Sigmoid colon (tissue), 4 donors: Measurements from ENCODE around the gene SLC9A9.

Source experiments
- EP300 ChIP-seq, 4 donors: sonication (generic); formaldehyde crosslinking; IDR thresholded peaks; one replicate each; pipeline ENCODE4 v1.6.1; 2017; ENCODE audit warnings: antibody characterized with exemption in 4 of 4
- POLR2A ChIP-seq, 2 donors: fragments of 450-650 bp; IDR thresholded peaks; one replicate each; pipeline ENCODE4 v1.6.1; 2016; ENCODE audit warnings: antibody characterized with exemption in 2 of 2, mild to moderate bottlenecking in 2 of 2, moderate library complexity in 2 of 2
- TF ChIP-seq, protein P1 (sequence below), 4 experiments: fragments of 450-650 bp in 3 of 4; fragments of 200-600 bp in 1 of 4; IDR thresholded peaks; one replicate each; pipeline ENCODE4 v1.5.1; 2016 to 2019; ENCODE audit warnings: antibody characterized with exemption in 4 of 4, mild to moderate bottlenecking in 3 of 4, moderate library complexity in 2 of 4

DNA sequence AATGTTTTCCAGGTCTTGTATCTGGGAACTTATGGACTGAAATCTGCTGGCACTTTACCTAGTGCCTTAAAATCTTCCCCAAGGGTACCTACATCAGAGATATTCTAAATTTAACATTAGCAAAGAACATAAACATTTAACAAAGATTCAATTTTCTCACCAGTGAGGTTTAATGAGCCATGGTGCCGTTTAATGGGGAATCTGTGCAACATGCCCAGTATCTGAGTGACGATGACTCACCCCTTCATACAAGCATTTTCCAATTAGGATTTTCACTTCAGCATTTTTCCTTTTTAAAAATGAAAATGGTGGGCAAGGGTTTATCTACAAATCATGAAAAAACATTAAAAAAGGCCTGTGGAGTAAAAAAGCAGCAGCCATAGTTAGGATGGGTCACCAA, 189.4 kb downstream of the SLC9A9 start:
- TF ChIP-seq POLR2A (IDR thresholded peaks at IDR 0.05) (no peak), EP300 (IDR thresholded peaks at IDR 0.05) (no peak)
- TF ChIP-seq, protein P1, sequence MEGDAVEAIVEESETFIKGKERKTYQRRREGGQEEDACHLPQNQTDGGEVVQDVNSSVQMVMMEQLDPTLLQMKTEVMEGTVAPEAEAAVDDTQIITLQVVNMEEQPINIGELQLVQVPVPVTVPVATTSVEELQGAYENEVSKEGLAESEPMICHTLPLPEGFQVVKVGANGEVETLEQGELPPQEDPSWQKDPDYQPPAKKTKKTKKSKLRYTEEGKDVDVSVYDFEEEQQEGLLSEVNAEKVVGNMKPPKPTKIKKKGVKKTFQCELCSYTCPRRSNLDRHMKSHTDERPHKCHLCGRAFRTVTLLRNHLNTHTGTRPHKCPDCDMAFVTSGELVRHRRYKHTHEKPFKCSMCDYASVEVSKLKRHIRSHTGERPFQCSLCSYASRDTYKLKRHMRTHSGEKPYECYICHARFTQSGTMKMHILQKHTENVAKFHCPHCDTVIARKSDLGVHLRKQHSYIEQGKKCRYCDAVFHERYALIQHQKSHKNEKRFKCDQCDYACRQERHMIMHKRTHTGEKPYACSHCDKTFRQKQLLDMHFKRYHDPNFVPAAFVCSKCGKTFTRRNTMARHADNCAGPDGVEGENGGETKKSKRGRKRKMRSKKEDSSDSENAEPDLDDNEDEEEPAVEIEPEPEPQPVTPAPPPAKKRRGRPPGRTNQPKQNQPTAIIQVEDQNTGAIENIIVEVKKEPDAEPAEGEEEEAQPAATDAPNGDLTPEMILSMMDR (IDR thresholded peaks at IDR 0.05) = no peak
